ENCODE data around the gene BICC1. TPM values are rescaled to one million over a fixed set of nuclear protein-coding genes. Genes with fewer than 3 reads are reported as not detected.

BICC1 gene
- total and polyA plus RNA-seq, 2 of the 4 experiments (the other 2 are of a cell fraction), result 5.7 to 42.5 TPM

- TF ChIP-seq CEBPB (IDR thresholded peaks at IDR 0.05; ENCODE audit: low read depth, low read length) (no peak), RFX5 (IDR thresholded peaks at IDR 0.05; ENCODE audit: low read depth, low read length) (no peak), MAFK (IDR thresholded peaks at IDR 0.05; ENCODE audit: low read depth, low read length) (no peak; the same call in 1 of the 2 replicates), RCOR1 (IDR thresholded peaks at IDR 0.05; ENCODE audit: insufficient replicate concordance, low read length) (no peak), CTCF (conservative IDR thresholded peaks at IDR 0.05; ENCODE audit: low read depth, low read length) (no peak), POLR2A (IDR thresholded peaks at IDR 0.05; ENCODE audit: low read depth, low read length) (no peak), USF2 (IDR thresholded peaks at IDR 0.05; ENCODE audit: low read depth, low read length) (no peak), ELK1 (IDR thresholded peaks at IDR 0.05; ENCODE audit: borderline replicate concordance, low read depth, low read length) (no peak), FOS (IDR thresholded peaks at IDR 0.05; ENCODE audit: low read depth, low read length) (no peak), RAD21 (IDR thresholded peaks at IDR 0.05; ENCODE audit: low read length) (no peak), BHLHE40 (IDR thresholded peaks at IDR 0.05; ENCODE audit: low read depth, low read length) (no peak), SMC3 (IDR thresholded peaks at IDR 0.05; ENCODE audit: low read depth, low read length) (no peak), MXI1 (IDR thresholded peaks at IDR 0.05; ENCODE audit: borderline replicate concordance, low read depth, low read length) (no peak)
- H2AK9ac ChIP-seq (replicated peaks; ENCODE audit: low read depth, low read length, poor library complexity), result no peak overlapping the region
- H2BK20ac ChIP-seq (ENCODE audit: low read depth, low read length), result peak overlapping the region; percentile 44; the same call in 1 of the 2 replicates
- H4K20me1 ChIP-seq (ENCODE audit: insufficient read depth, low read length), result 0 out of 2 replicates have a peak, but pooled peaks cover 3% of the 10 kb centered on the region
- H4K8ac ChIP-seq (ENCODE audit: low read depth in 2 of 2, low read length in 2 of 2), result no peak overlapping the region
- H2AFZ ChIP-seq (replicated peaks; ENCODE audit: low read length, poor library complexity), result no peak overlapping the region
- ATAC-seq (ENCODE audit: low read depth), result no peak
- no peak overlapping the region for H2BK5ac ChIP-seq (ENCODE audit: low read depth, low read length, poor library complexity, severe bottlenecking)
- dilution Hi-C loops (cut with HindIII; ENCODE audit: low sequenced_read_pairs, unreplicated experiment) (no loop called here), intact Hi-C loops (cut with micrococcal nuclease) (loop anchor here (5.0 kb wide), 1 partner anchor 110 kb away; no protein-coding TSS in a partner anchor), in situ Hi-C loops (cut with MboI; ENCODE audit: low sequenced_read_pairs) (no loop called here)
- CTCF ChIA-PET, result interaction anchor here (0.8 to 1.5 kb wide), 2 partner anchors 11 to 227 kb away, joined by 3 read pairs; no protein-coding TSS in a partner anchor
- H3K56ac ChIP-seq (ENCODE audit: extremely low read depth, insufficient read depth, low read length), result no peak overlapping the region
- H3K4me2 ChIP-seq (ENCODE audit: low read depth, low read length), result peak overlapping the region; percentile 30; the same call in 1 of the 2 replicates
- 0 out of 2 replicates have a peak overlapping the region, but pooled peaks have one; percentile 20 for H3K18ac ChIP-seq (ENCODE audit: low read depth, low read length)
- POLR2A ChIA-PET (ENCODE audit: unreplicated experiment), result no interaction called here
- no peak overlapping the region for H3K9ac ChIP-seq (ENCODE audit: low read depth, low read length)
- no peaks in the 10 kb centered on the region for H3K36me3 ChIP-seq (ENCODE audit: control insufficient read depth, insufficient read depth, low read length)
- no peak overlapping the region for H4K91ac ChIP-seq (ENCODE audit: insufficient read depth, low read depth, low read length)
- peaks cover 18% of the 10 kb centered on the region for H3K4me1 ChIP-seq (ENCODE audit: control insufficient read depth, insufficient read depth, low read length)
- no peak overlapping the region for H3K27ac ChIP-seq (ENCODE audit: insufficient read depth, low read length)
- peak overlapping the region; percentile 14; the same call in 1 of the 2 replicates for H3K14ac ChIP-seq (replicated peaks; ENCODE audit: low read depth, low read length)
- no peak overlapping the region for H3K23ac ChIP-seq (ENCODE audit: low read depth, low read length)
- peaks cover 10 to 11% of the 10 kb centered on the region in 2 experiments; a peak in 3 of 4 replicates for H3K79me1 ChIP-seq (ENCODE audit: low read depth in 1 of 2, low read length in 2 of 2)
- H3K9me3 ChIP-seq (ENCODE audit: control insufficient read depth, insufficient read depth, low read length), result no peaks in the 10 kb centered on the region
- 0 out of 3 replicates have a peak overlapping the region, but pooled peaks have one; percentile 25 for H2BK15ac ChIP-seq (ENCODE audit: low read depth, low read length)
- H3K9me1 ChIP-seq (ENCODE audit: insufficient read depth, low read length), result peaks cover 4% of the 10 kb centered on the region
- H2BK120ac ChIP-seq (ENCODE audit: low read depth, low read length), result no peak overlapping the region
- no peaks in the 10 kb centered on the region for H3K27me3 ChIP-seq (ENCODE audit: control insufficient read depth, insufficient read depth, low read length)
- peak overlapping the region; percentile 49; the same call in 1 of the 2 replicates for H3K4ac ChIP-seq (ENCODE audit: low read depth, low read length)
- BruUV-seq (replicated peaks), result no TSS peak
- peak overlapping the region; percentile 30 for H4K5ac ChIP-seq (ENCODE audit: low read depth, low read length)
- no peak overlapping the region for H3K4me3 ChIP-seq (ENCODE audit: insufficient read depth, low read depth, low read length)
- no CpG with 5 or more reads among the region's 1 CpG for WGBS, 2 experiments (ENCODE audit: extremely low coverage in 2 of 2, insufficient read length in 1 of 2)
- peak overlapping the region; percentile 10; the same call in 1 of the 2 replicates for H2AK5ac ChIP-seq (ENCODE audit: low read depth, low read length)
- no peak for DNase-seq
These were observed 244.8 kb downstream of the BICC1 start for GRCh38 chr10:58757352-58758065.

Data from IMR-90 (cell line).